ENCODE data around the gene OPN3.

- TF ChIP-seq CTCF (IDR thresholded peaks at IDR 0.05), result no peak
- no peak for TF ChIP-seq POLR2A (IDR thresholded peaks at IDR 0.05)
These were observed 89.9 kb downstream of the OPN3 start for GRCh38 chr1:241550318-241550717.

All from uterus (tissue), 2 donors.